Neuron (in vitro differentiated cells): ENCODE results near the gene MOK.

Experiments
- H2AFZ ChIP-seq: one replicate; pipeline ENCODE4 v1.6.1; 2013; ENCODE audit warnings: low read depth, mild to moderate bottlenecking, inconsistent platforms, low read length, moderate library complexity
- H3K27me3 ChIP-seq: one replicate; pipeline ENCODE4 v1.6.1; 2013; ENCODE audit warnings: low read length; ENCODE audit not compliant: insufficient read depth
- H3K36me3 ChIP-seq: one replicate; pipeline ENCODE4 v1.6.1; 2013; ENCODE audit warnings: low read length; ENCODE audit not compliant: insufficient read depth
- H3K4me1 ChIP-seq: one replicate; pipeline ENCODE4 v1.6.1; 2013; ENCODE audit warnings: low read length; ENCODE audit not compliant: insufficient read depth
- H3K4me3 ChIP-seq: 2 replicates; pipeline ENCODE4 v1.5.1; 2013; ENCODE audit warnings: mild to moderate bottlenecking, low read length, moderate library complexity
- H3K9me3 ChIP-seq: one replicate; pipeline ENCODE4 v1.6.1; 2013; ENCODE audit warnings: low read length

Gene MOK

GRCh38 chr14:102293781-102294180 lies 11.2 kb downstream of the MOK start:
- no peaks in the 10 kb centered on the region for H3K27me3 ChIP-seq
- no peaks in the 10 kb centered on the region for H3K36me3 ChIP-seq
- no peaks in the 10 kb centered on the region for H3K9me3 ChIP-seq
- no peak overlapping the region for H3K4me3 ChIP-seq
- peaks cover 5% of the 10 kb centered on the region for H3K4me1 ChIP-seq
- no peak overlapping the region for H2AFZ ChIP-seq

- Histone ChIP-seq H3K9me3 (no peaks in the 10 kb centered on the region), H3K36me3 (no peaks in the 10 kb centered on the region), H2AFZ (no peak overlapping the region), H3K4me1 (peaks cover 5% of the 10 kb centered on the region), H3K4me3 (no peak overlapping the region), H3K27me3 (no peaks in the 10 kb centered on the region)
Measured at GRCh38 chr14:102292441-102292840, 12.5 kb downstream of the MOK start.

GRCh38 chr14:102288139-102288538 lies 16.8 kb downstream of the MOK start:
- no peak overlapping the region for H3K4me3 ChIP-seq
- H3K4me1 ChIP-seq = no peaks in the 10 kb centered on the region
- H2AFZ ChIP-seq = no peak overlapping the region
- H3K36me3 ChIP-seq = no peaks in the 10 kb centered on the region
- no peaks in the 10 kb centered on the region for H3K27me3 ChIP-seq
- no peaks in the 10 kb centered on the region for H3K9me3 ChIP-seq

- Histone ChIP-seq H3K36me3 (peaks cover 9% of the 10 kb centered on the region), H2AFZ (no peak overlapping the region), H3K9me3 (no peaks in the 10 kb centered on the region), H3K27me3 (no peaks in the 10 kb centered on the region), H3K4me1 (no peaks in the 10 kb centered on the region), H3K4me3 (no peak overlapping the region)
Measured at GRCh38 chr14:102285106-102285505, 19.9 kb downstream of the MOK start.

GRCh38 chr14:102283631-102284129 lies 21.3 kb downstream of the MOK start:
- Histone ChIP-seq H3K4me1 (no peaks in the 10 kb centered on the region), H3K36me3 (peaks cover 10% of the 10 kb centered on the region), H2AFZ (no peak overlapping the region), H3K27me3 (no peaks in the 10 kb centered on the region), H3K9me3 (no peaks in the 10 kb centered on the region), H3K4me3 (no peak overlapping the region)

- Histone ChIP-seq H3K4me3 (no peak overlapping the region), H3K4me1 (no peaks in the 10 kb centered on the region), H2AFZ (no peak overlapping the region), H3K27me3 (no peaks in the 10 kb centered on the region), H3K36me3 (peaks cover 15% of the 10 kb centered on the region), H3K9me3 (no peaks in the 10 kb centered on the region)
Measured at GRCh38 chr14:102282751-102283465, 22.1 kb downstream of the MOK start.

GRCh38 chr14:102280376-102280962 lies 24.5 kb downstream of the MOK start:
- Histone ChIP-seq H2AFZ (no peak overlapping the region), H3K27me3 (no peaks in the 10 kb centered on the region), H3K36me3 (peaks cover 15% of the 10 kb centered on the region), H3K9me3 (peaks cover 2% of the 10 kb centered on the region), H3K4me1 (no peaks in the 10 kb centered on the region), H3K4me3 (no peak overlapping the region)

- Histone ChIP-seq H3K27me3 (no peaks in the 10 kb centered on the region), H3K4me3 (no peak overlapping the region), H3K36me3 (peaks cover 15% of the 10 kb centered on the region), H3K4me1 (no peaks in the 10 kb centered on the region), H2AFZ (no peak overlapping the region), H3K9me3 (peaks cover 2% of the 10 kb centered on the region)
Measured at GRCh38 chr14:102279688-102280348, 25.1 kb downstream of the MOK start.

GRCh38 chr14:102279282-102279681 lies 25.7 kb downstream of the MOK start:
- H3K4me1 ChIP-seq = no peaks in the 10 kb centered on the region
- H3K27me3 ChIP-seq = no peaks in the 10 kb centered on the region
- H3K9me3 ChIP-seq = peaks cover 2% of the 10 kb centered on the region
- H2AFZ ChIP-seq = no peak overlapping the region
- H3K36me3 ChIP-seq = peaks cover 15% of the 10 kb centered on the region
- H3K4me3 ChIP-seq = no peak overlapping the region

GRCh38 chr14:102278631-102278935 lies 26.4 kb downstream of the MOK start:
- H2AFZ ChIP-seq = no peak overlapping the region
- H3K4me3 ChIP-seq = no peak overlapping the region
- no peaks in the 10 kb centered on the region for H3K4me1 ChIP-seq
- peaks cover 2% of the 10 kb centered on the region for H3K9me3 ChIP-seq
- peaks cover 15% of the 10 kb centered on the region for H3K36me3 ChIP-seq
- no peaks in the 10 kb centered on the region for H3K27me3 ChIP-seq

- Histone ChIP-seq H3K27me3 (no peaks in the 10 kb centered on the region), H3K4me1 (no peaks in the 10 kb centered on the region), H3K36me3 (peaks cover 15% of the 10 kb centered on the region), H2AFZ (no peak overlapping the region), H3K4me3 (no peak overlapping the region), H3K9me3 (peaks cover 2% of the 10 kb centered on the region)
Measured at GRCh38 chr14:102277874-102278630, 26.9 kb downstream of the MOK start.

- Histone ChIP-seq H3K4me3 (no peak overlapping the region), H2AFZ (no peak overlapping the region), H3K27me3 (no peaks in the 10 kb centered on the region), H3K36me3 (peaks cover 10% of the 10 kb centered on the region), H3K4me1 (no peaks in the 10 kb centered on the region), H3K9me3 (peaks cover 2% of the 10 kb centered on the region)
Measured at GRCh38 chr14:102275866-102276265, 29.1 kb downstream of the MOK start.

GRCh38 chr14:102272392-102272791 lies 32.6 kb downstream of the MOK start:
- Histone ChIP-seq H3K4me1 (no peaks in the 10 kb centered on the region), H3K36me3 (no peaks in the 10 kb centered on the region), H3K9me3 (peaks cover 2% of the 10 kb centered on the region)

More at GRCh38 chr14:102272392-102272791, 32.6 kb downstream of the MOK start:
- no peaks in the 10 kb centered on the region for H3K27me3 ChIP-seq
- no peak overlapping the region for H3K4me3 ChIP-seq
- no peak overlapping the region for H2AFZ ChIP-seq
